Thoracic aorta (tissue), 2 donors: ENCODE data around the gene AATK. TPM values are rescaled to one million over a fixed set of nuclear protein-coding genes. Genes with fewer than 3 reads are reported as not detected.
A peak's percentile ranks its signal among the peaks of the same experiment; 100 is the strongest.

ENCODE experiments used
- ATAC-seq: fragments of 150-250 bp; one replicate; pipeline ENCODE4 v1.8.0; 2017; ENCODE audit warnings: low read depth; ENCODE audit not compliant: insufficient number of reproducible peaks, low FRiP score
- DNase-seq: peaks from one replicate; pipeline ENCODE4 v3.0.0-alpha.2; 2020; ENCODE audit warnings: low spot score
- H3K27ac ChIP-seq, 2 donors: fragments of 200-600 bp; sonication (generic); 1 replicate in 1 of 2; 2 replicates in 1 of 2; pipeline ENCODE4 v1.5.1; 2016; ENCODE audit warnings: mild to moderate bottlenecking in 2 of 2, moderate library complexity in 2 of 2
- H3K27me3 ChIP-seq: fragments of 200-600 bp; sonication (generic); replicated peaks from 2 replicates; pipeline ENCODE4 v1.6.0; 2016; ENCODE audit warnings: mild to moderate bottlenecking; ENCODE audit not compliant: insufficient read depth
- H3K36me3 ChIP-seq: fragments of 200-600 bp; sonication (generic); one replicate; pipeline ENCODE4 v1.5.1; 2016
- H3K4me1 ChIP-seq, 2 donors: fragments of 200-600 bp; sonication (generic); 1 replicate in 1 of 2; 2 replicates in 1 of 2; pipeline versions ENCODE4 v1.5.1 to v1.6.0; 2016; ENCODE audit warnings: low read depth in 2 of 2, mild to moderate bottlenecking in 1 of 2; ENCODE audit not compliant: control insufficient read depth in 1 of 2
- H3K4me3 ChIP-seq: fragments of 200-600 bp; sonication (generic); 2 replicates; pipeline ENCODE4 v1.5.1; 2016; ENCODE audit warnings: mild to moderate bottlenecking
- H3K9me3 ChIP-seq: fragments of 200-600 bp; sonication (generic); 2 replicates; pipeline ENCODE4 v1.5.1; 2016
- total RNA-seq, 2 donors: library from RNA; depleted of rRNA; stranded (reverse); fragments of >200 nt; gene quantifications; one replicate each; pipeline versions ENCODE4 v1.1.0 to v1.2.3, GENCODE V29; 2016
- TF ChIP-seq, protein P1 (sequence below): fragments of 200-600 bp; sonication (generic); IDR thresholded peaks from one replicate; pipeline ENCODE4 v1.5.1; 2019; ENCODE audit warnings: antibody characterized with exemption

The AATK gene
- total RNA-seq, 2 donors from 2014 or later = 6.1 to 19.8 TPM

DNA sequence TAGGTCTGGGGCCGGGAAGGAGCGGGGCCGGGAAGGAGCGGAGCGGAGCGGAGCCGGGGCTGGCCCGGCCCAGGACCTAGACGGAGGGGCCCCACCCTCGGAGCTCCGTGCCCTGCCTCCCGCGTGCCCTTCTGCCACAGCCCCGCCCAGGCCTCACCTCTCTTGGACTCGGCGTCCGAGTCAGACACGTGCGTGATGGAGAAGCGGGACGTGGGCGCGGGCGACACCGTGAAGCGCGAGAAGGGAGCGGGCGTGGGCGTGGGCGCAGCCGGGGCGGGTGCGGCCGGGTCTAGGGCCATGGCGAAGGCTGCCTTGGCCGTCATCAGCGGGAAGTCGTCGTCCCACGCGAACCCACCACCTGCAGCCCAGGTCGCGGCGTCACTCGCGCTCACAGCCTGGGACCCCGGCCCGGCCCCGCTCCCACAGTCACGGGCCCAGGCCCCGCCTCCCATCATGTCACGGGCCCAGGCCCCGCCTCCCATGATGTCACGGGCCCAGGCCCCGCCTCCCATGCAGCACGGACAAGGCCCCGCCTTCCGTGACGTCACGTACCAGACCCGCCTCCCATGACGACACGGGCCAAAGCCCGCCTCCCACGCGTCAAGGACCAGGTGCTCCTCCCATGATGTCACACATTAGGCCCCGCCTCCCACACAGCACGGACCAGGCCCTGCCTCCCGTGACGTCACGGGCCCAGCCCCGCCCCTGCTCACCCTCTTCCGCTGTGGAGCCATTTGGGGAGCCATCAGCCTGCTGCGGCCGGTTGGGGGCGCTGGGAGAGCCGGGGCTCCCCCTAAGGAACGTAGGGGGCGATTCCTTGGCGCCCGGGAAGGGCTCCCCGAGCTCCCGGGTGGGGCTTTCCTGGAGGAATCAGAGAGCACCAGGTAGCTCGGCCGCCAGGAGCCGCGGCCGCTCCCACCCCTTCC lies 46.5 kb downstream of the AATK start:
- H3K9me3 ChIP-seq = no peaks in the 10 kb centered on the region
- ATAC-seq (no peak), DNase-seq (peak; percentile 35)
- H3K27ac ChIP-seq = no peak overlapping the region
- no peaks in the 10 kb centered on the region for H3K36me3 ChIP-seq
- TF ChIP-seq, protein P1, sequence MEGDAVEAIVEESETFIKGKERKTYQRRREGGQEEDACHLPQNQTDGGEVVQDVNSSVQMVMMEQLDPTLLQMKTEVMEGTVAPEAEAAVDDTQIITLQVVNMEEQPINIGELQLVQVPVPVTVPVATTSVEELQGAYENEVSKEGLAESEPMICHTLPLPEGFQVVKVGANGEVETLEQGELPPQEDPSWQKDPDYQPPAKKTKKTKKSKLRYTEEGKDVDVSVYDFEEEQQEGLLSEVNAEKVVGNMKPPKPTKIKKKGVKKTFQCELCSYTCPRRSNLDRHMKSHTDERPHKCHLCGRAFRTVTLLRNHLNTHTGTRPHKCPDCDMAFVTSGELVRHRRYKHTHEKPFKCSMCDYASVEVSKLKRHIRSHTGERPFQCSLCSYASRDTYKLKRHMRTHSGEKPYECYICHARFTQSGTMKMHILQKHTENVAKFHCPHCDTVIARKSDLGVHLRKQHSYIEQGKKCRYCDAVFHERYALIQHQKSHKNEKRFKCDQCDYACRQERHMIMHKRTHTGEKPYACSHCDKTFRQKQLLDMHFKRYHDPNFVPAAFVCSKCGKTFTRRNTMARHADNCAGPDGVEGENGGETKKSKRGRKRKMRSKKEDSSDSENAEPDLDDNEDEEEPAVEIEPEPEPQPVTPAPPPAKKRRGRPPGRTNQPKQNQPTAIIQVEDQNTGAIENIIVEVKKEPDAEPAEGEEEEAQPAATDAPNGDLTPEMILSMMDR = no peak
- H3K27me3 ChIP-seq = no peaks in the 10 kb centered on the region
- no peaks in the 10 kb centered on the region for H3K4me1 ChIP-seq
- H3K4me3 ChIP-seq = peak overlapping the region; percentile 65

DNA sequence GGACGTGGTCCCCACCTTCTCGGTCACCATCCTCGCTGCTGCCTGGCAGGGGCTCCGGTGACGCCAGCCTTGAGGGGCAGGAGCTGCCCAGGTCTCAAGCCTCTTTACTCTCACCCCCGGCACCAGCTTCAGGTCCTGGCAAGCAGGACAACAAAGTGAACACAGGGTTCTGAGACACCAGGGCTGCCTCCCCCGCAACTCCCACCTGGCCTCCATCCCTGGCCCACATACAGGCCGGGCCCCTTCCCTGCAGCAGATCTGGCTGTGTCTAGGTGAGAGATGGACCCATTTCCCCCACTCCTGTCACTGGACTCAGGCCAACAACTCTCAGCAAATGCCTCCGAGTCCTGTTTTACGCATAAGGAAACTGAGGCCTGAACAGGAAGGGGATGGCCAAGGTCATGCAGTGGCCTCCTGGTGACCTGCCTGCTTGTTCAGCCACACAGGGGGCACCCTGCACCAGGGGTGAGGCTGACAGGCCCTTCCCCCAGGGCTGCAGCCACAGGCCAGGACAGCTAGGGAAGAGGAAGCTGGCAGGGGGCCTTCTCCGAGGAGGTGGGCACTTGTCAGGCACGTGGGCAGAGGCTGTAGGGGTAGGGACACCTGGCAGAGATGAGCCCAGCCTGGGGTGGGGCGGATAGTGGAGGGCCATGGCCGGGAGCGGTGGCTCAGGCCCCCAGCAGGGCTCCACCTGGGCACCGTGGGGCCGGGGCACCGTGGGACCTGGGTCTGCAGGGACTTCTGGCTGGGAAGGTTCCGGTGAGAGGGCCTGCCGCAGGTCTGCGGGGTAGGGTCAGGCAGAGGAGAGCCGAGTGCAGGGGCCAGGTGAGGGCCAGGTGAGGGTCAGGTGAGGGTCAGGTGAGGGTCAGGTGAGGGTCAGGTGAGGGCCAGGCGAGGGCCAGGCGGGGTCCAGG lies 47.5 kb downstream of the AATK start:
- Histone ChIP-seq H3K4me1 (no peaks in the 10 kb centered on the region), H3K27ac (no peak overlapping the region), H3K4me3 (peak overlapping the region; percentile 65), H3K36me3 (no peaks in the 10 kb centered on the region), H3K9me3 (no peaks in the 10 kb centered on the region), H3K27me3 (no peaks in the 10 kb centered on the region)
- ATAC-seq = no peak
- DNase-seq = no peak
- TF ChIP-seq, protein P1 = no peak

DNA sequence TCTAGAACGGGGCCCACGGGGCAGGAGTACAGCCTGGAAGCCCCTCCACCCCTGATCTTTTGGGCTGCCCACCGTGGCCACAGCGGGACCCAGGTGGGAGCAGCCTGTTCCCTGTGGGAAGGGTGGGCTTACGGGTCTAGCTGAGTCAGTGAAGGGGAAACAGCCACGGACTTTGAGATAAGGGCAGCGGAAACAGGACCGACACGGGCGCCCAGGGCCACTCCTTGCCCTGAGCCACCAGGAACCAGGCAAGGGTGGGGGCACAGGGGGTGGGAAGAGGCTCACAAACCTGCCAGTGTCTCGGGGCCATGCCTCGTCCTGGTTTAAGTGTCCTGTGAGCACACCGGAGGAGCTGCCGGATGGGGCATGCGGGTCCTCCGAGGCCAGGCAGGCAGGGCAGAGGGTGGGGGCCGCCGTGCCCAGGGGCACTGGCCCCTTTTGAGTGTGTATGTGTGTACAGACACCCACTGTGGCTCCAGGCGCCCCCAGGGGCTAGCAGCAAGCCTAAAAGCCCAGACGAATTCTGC lies 48.3 kb downstream of the AATK start:
- no peaks in the 10 kb centered on the region for H3K27me3 ChIP-seq
- no peaks in the 10 kb centered on the region for H3K36me3 ChIP-seq
- DNase-seq (no peak), ATAC-seq (no peak)
- no peaks in the 10 kb centered on the region for H3K9me3 ChIP-seq
- TF ChIP-seq, protein P1 = no peak
- H3K27ac ChIP-seq = no peak overlapping the region
- no peak overlapping the region for H3K4me3 ChIP-seq
- H3K4me1 ChIP-seq = no peaks in the 10 kb centered on the region

DNA sequence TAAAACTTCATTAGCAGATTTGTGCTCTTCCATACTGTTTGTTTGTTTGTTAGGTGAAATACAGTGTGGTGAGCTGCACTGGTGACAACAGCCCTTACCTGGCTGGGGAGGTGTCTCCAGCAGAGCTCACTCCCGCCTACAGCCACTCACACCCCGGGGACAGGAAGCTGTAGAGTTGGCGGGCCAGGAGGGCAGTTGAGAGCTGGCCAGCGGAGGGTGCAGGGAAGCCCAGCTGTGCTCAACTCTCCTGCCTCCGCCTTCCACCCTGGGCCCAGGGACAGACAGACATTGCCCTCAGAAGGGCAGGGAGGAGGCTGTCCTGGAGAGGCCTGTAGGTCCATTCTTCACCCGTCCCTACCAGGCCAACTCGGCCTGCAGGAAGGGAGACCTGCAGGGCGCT lies 49.3 kb downstream of the AATK start:
- ATAC-seq = no peak
- Histone ChIP-seq H3K27me3 (no peaks in the 10 kb centered on the region), H3K9me3 (no peaks in the 10 kb centered on the region), H3K4me3 (no peak overlapping the region), H3K27ac (no peak overlapping the region), H3K4me1 (no peaks in the 10 kb centered on the region), H3K36me3 (no peaks in the 10 kb centered on the region)
- DNase-seq = no peak
- TF ChIP-seq, protein P1 = no peak
